SKM-1 (cell line): ENCODE data around the gene ZBTB16.

ENCODE experiments used
- DNase-seq: peaks from one replicate; lab custom pipeline; 2025; ENCODE audit not compliant: unreplicated experiment; lab: John Stamatoyannopoulos, UW

Gene ZBTB16

DNA sequence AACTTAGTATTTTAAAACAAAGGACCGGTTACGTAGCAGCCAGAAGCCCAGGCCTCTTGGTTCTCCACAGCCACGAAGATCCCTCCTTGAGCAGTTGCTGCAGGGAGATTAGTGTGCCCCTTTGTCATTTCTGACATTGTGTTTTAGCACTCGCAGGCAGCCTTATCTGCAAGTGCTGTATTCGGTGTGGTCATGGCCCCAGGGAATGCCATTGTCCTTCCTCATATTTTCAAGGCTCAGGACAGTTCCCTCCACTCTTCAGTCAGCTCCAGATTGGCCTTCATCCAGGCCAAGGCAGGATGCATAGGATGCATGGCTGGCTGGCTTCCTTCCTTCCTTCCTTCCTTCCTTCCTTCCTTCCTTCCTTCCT is 88.5 kb downstream of the ZBTB16 start:
- DNase-seq, result no peak

DNA sequence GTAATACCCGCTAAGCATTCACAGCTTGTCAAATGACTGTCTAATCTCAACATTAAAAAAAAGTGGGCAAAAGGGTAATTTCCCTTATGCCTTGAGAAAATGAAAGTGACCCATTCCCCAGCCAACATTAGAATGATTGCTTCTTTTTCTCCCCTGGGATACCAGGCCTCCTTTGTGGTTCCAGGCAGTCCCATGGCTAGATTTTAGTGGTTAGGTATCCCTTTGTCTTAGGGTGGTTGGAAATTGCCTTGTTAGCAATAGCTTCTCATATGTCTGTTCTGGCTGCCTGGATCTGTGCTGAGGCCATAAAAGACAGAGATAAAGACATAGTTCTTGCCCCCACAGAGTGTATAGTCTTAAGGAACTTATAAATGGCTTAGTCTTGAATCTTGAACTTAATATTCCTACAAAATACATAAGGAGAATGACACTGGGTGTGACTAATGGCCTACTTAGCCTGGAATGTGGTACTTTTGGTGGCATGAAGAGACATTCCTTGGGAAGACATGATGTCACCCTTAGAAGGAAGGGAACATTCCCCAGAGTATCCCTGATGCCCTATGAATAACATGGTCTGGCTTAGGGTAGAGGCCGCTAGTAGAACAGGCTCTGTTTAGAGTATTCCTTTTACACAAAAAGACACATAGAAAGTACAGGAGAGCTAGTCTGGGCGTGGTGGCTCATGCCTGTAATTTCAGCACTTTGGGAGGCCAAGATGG is 90.3 kb downstream of the ZBTB16 start:
- no peak for DNase-seq

DNA sequence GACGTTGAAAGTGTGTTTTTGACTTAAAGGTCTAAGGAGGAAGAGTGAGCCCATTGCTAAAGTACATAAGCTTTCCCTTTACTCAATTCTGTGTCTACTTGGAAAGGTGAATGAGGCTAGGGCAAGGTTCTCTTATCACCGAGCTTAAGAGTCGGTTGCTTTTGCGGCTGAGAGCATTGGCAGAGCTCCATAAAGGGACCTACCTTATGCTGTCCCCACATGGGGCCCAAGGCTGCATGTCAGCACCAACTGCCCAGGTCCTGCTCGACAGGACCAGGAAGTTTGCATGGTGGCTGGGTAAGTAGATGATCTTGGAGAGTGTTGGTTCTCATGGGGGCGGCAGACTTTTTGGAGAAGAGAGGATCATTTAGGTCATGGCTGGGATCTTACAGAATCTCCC is 91.2 kb downstream of the ZBTB16 start:
- DNase-seq, result no peak

DNA sequence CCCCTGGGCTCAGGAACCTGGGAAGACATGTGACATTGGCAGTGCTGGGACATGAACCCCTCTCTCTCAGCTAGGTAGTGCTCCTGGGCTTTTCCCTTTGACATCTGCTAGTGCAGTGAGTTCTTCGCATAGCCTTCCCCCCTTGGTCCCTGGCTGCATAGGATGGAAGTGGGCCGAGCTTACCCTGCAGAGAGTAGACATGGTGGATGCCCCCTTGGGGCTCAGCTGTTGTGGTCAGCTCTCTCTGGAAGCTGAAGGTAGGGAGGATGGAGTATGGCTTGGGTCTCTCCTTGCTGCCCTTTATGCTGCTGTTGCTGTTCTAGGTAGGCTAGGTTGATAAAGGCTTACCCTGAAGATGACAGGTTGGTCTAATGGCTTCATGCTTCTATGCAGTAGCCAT is 92.1 kb downstream of the ZBTB16 start:
- DNase-seq, result no peak

DNA sequence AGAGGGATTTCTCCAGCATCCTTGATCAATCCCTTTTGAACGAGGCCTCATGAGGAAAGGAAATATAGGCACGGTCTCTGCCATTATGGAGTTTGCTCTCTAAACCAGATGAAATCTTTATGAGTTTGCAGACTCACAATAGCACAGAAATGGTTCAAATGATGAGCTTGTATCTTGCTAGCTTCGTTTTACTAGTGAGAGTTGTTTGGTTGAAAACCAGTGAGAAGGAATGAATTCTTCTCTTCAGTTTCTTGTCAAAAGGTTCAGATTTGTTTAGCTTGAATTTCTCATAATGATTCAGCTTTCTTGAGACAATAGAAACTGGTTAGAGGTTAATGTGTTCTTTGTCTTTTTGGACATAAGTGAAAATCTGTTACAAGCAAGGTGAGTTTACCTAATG is 92.7 kb downstream of the ZBTB16 start:
- no peak for DNase-seq

DNA sequence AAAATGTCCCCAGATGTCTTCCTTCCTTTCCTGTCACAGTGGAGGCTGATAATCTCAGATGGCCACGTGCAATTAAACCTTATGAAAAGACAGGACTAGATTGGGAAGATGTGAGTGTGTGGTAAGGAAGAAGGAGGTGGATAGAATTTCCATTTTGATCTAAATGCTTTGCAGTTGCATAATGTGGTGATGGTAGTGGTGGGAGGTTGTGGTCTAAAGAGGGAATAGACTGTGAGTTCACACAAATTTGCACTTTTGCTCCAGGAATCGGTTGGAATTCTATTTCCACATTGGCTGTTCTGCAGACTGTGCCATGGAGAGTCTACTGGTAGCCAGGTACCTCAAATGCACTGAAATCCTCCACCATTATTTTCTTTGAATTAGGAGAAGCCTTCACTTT is 93.3 kb downstream of the ZBTB16 start:
- DNase-seq, result no peak

DNA sequence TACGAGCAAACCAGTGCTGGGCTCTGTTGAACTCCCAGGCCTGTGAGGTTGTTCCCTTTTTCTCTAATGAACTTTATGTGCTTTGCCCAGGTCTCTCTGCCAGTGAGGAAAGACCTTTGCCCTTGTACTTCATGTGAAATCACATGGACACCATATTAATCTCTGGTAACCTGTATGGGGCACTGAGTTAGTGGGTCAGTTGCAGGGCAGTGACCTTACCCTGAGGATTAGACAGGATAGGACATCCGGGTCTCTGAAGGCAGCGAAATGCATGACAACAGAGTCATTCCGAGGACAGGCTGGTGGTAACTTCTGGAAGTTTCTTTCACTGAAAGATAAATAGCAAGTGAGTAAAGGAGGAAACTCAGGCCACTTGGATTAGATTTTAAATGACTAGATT is 93.7 kb downstream of the ZBTB16 start:
- DNase-seq, result no peak

DNA sequence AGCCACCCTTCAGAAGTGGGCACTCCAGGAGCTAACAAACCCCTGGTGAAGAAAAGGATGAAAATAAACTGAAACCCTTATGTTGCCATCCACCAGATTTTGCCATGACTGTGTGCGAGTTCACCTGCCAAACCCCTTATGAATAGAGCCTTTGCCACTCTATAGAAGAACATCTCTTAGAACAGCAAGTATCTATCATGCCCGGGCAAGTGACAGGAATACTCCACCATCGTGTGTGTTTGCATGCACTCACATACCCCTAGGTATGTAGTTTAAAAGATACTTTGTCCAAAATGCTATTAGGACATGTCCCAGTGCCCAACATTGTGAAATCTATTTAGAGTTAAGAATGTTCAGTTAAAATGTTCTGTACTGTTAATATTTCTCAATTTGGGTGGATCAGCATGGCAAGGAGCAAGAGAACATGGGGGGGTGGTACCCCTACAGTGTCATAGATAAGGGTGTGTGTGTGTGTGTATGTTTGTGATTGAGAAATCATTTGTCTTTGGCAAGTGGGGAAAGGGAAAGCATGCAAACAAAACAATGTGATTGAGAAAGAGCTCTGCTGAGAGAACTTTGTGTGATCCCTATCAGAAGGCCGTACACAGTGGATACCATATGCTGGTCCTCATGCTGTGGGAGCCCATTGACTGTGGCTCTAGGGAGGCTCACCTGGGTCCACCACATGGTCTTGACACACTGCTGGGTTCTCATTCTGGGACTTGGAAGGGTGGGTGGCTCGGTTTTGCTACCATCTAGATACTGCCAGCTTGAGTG is 94.9 kb downstream of the ZBTB16 start:
- DNase-seq, result no peak

DNA sequence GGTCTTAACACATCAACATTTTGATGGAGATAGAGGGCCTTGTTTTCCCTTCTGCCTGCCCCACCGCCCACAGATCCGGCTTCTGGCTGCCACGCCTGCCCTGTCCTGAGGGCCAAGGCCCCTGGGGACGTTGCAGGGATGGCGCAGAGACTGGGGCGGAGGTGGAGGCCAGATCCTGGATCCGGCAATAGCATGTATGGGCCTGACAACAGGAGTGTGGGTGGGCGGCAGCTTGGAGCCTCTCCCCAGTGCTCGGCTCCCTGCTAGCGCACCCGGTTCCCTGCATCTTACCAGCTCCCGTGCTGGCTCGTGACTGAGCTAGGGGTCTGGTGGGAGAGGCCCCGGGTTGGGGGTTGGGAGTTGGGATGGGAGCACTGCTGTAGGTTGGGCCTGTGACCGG is 95.6 kb downstream of the ZBTB16 start:
- DNase-seq, result no peak

DNA sequence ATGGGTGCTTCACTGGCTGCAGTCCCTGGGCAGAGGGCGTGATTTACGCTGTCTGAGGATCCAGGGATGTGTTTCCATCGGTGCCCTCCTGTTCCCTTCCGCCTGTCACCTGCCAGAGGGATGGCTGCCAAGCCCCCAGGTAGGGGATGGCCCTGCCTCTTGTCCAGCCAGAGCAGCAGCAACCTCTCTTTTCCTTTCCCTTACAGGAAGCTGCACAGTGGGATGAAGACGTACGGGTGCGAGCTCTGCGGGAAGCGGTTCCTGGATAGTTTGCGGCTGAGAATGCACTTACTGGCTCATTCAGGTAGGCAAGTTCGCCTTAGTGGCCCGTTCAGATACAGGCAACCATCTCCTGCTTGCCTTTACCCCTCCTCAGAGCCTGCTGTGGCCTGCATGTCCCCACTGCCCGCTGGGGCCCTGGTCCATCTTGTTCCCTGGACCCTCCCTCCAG is 96.6 kb downstream of the ZBTB16 start:
- no peak for DNase-seq

DNA sequence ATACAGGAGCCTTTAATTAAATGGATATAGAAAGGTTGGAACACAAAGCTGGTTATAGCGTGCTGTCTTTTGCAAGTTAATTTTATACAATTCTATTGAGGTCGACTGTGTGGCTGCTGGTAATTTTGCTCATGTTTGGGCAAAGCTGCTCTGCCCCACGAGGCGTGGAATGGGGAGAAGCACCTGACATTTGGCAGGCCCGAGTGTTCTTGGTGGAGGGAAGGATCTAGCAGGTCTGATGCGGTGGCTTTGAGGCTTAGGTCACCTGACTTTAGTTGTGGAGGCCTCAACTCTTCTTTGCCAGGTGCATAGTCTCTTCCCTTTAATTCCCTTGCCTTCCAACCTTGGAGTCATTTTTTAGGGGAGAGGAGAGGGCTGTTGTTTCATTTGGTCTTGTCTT is 97.3 kb downstream of the ZBTB16 start:
- no peak for DNase-seq

DNA sequence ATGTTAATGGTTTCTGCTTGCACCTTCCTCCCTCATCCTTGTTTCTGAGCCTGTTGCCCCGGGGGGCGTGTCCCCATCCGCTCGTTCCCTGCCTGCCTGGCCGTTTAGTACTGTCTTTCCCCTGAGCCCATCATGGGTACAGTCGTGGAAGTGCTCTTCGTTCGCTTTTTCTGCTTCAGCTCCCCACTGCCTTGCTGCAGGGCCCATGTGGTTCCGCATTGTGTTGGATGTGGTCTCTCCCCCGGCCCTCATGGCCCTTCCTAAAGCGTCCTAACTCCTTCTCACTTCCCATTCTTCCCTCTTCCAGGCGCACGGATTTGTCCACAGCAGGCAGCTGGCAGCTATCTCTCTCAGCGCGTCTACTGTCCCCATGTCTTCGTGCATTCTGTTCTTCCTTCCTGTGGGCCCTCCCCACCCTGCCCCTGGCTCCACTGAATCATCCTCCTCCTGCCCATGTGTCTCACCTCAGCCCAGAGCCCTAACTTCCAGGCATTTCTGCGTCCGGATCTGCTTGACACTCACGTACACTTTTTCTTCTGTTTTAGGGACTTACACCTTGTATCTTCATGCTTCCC is 98.1 kb downstream of the ZBTB16 start:
- no peak for DNase-seq

DNA sequence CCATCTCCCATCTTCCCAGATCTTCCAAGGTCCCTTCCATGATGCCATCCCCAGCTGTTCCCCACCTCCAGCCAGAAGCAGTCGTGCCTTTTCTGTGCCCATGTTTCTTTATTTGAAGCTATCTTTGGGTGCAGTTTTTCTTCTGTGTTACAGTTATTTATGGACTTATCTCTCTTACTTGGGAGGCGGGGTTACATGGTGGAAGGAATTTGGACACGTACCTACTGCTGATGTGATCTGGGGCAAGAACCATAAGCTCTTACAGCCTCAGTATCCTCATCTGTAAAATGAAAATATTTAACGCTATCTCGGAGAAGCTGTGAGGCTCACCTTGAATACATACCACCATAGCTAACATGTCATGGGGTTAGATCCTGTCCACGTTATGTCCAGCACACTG is 98.9 kb downstream of the ZBTB16 start:
- DNase-seq, result no peak

DNA sequence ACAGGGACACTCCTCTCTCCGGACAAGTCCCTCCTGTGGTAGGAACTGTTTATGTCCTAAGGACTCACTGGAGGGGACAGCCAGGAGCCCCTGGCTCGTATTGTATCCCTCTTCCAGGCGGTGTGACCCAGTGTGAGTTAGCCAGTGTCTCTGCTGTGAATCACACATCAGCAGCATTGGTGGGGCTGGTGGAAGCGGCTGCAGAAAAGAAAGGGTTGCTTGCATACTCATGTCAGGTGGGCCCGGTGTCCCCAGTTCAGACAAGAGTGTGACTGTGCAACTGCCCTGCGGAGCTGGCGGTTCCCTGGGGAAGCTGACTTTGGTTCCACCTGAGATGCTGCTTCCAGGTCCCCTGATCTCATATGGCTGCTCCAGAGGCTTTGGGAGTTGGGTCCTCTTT is 99.4 kb downstream of the ZBTB16 start:
- no peak for DNase-seq

DNA sequence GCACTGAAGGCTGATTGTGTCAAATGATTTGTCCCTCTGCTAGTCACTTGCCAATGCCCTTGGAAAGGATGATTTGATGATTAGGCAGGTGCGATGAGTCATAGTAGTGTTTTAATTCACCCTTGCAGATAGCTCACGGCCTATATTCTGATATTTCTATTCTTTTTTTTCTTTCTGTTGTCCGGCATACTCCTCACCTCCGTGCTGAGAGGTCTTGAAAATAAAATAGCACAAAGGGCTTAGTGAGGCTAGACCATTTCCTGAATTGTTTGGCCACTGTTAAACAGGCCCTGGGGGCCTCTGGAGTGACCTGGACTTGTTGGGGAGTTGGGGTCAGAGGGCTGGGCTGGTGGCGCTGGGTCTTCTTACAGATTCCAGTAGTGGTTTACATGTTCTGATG is 99.8 kb downstream of the ZBTB16 start:
- no peak for DNase-seq

DNA sequence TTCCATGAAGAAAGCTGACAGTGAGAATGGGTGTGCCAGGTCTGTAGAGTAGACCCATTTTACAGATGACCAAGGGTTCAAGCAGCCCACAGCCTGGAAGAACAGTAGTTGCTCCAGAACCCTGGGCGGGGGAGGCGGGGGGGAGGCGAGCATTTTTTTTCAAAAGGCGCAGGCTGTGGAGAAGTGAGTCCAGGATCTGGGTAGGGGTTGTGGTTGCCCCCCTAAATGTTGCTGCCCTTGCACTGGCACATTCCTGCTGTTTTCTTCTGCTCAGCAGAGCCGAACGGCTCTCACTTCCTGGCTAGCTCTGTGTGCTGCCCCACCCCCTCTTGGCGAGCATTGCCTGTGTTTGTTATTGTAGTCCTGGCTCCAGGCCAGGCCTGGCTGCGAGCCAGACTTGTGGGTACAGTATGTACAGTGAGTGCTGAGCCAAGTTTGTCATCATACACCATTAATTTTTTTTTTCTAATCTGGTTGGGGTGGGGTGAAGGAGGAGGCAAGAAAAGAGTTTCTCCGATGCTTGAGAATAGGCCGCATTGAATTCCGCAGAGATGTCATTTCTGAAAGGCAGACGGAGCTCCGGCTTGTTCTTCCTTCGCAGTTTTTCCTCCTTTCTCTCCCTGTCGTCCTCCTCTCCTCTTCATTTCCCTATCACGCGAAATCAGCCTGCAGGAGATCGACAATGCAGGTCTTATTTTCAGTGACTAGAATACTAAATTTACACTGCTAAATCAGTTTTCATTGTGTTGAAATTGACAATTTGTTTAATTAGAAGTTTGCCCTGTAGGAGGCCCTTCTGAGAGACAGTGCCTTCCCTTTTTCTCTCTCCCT is 100.5 kb downstream of the ZBTB16 start:
- DNase-seq, result no peak

DNA sequence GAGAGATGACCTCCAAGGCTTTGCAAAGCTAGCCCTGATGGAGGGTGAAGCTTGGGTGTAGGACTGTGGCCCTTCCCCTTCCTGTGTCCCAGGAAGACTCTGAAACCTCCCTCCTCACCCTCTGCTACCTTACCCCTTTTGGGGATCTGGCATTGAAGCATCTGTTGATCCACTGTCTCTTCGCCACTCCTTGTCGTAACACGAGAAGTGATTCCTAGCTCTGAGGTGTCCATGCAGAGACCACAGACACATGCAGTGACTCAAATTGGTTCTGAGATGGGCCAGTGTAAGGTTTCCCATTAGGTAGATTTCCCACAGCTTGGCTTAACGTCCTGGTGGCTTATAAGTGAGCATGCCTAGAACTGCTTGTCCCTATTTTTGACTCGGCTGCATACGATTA is 101.4 kb downstream of the ZBTB16 start:
- no peak for DNase-seq

DNA sequence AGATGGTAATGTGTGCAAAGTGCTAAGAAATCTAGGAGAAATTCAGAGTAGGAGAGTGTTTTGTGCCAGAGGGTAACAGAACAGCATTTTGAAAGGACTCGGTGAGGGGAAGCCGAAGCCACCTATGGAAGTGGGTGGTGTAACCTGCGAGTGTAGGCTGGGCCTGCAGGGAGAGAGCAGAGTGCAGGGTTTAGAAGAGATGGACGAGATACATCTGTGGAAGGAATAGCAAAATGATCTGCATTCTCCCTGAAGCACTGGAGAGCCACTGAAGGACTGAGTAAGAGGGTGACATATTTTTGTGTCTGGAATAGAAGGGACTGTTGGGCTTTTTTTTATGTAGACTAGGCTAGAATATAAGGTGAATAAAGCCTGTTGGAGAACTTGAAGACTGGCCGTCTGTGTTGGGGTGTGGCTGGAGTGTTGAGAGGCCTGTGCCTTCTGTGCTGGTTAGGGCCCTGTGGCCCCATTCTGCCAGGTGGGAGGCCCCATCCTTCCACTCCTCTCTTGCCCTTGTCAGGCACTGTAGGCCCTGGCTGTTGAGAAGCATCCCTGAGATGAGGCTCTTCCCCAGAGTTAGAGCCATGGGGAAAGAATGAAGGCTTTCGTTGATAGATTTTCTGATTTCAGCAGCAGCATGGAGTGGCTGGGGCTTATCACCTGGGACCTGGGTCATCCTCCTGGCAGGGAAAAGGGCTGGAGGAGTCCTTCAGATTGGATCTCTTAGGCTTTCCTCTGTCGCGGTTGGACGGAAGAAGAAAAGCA is 102.2 kb downstream of the ZBTB16 start:
- DNase-seq, result no peak

DNA sequence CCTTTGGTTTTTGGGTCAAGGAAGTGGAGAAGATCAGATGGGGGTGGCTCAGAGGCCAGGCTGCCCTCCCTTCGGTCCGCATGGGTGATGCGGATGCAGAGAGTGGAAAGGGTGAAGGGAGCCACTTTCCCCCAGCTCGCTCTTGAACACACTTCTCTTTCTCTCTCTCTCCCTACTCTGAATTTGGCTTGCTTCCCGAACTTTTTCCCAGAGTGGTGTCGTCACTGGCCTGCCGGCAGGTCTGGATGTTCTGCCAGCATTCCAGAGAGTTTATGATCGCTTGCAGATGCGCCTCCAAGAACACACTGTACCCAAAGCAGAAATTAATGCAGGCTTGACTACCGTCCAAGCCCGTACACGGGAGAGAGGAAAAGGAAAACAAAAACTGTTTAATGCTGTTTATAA is 103.2 kb downstream of the ZBTB16 start:
- DNase-seq, result no peak

DNA sequence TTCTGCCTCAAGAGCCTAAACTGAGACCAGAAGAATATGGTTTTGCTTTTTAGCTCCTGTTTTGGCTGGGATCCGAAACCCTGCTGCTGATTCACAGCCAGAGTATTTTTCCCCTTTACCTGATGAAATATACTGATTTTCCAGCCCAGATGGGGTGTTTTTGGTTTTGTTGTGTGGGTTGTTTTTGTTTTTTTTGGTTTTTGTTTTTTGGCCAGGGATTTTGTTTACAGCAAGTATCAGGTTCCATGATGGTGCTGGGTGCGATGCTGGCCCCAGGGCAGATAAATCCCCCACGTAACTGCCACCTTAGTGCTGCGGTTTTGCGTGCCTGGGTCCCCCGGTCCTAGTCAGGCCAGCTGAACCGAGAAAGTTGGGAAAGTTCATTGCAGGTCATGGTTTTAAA is 103.7 kb downstream of the ZBTB16 start:
- DNase-seq, result no peak
